ENCODE measurements around the gene FAM50A. TPM values are rescaled to one million over a fixed set of nuclear protein-coding genes. Genes with fewer than 3 reads are reported as not detected.

FAM50A gene
- total RNA-seq, 1 donor from 2014 or later: 68.8 TPM

GRCh38 chrX:154472685-154473632 is 29.0 kb downstream of the FAM50A start:
- H3K4me3 Mint-ChIP-seq: no peak overlapping the region
- peaks cover 3% of the 10 kb centered on the region for H3K36me3 Mint-ChIP-seq (ENCODE audit: low read depth)
- H3K27ac Mint-ChIP-seq (ENCODE audit: unreplicated experiment): no peak overlapping the region
- DNase-seq (ENCODE audit: low read depth, low spot score): no peak
- H3K9me3 Mint-ChIP-seq: no peaks in the 10 kb centered on the region
- H3K4me1 Mint-ChIP-seq: no peaks in the 10 kb centered on the region
- H3K27me3 Mint-ChIP-seq (ENCODE audit: low read depth): no peaks in the 10 kb centered on the region
- no peak for TF ChIP-seq CTCF (conservative IDR thresholded peaks at IDR 0.05)

GRCh38 chrX:154473683-154474082 is 29.7 kb downstream of the FAM50A start:
- Mint-ChIP-seq H3K4me3 (no peak overlapping the region), H3K4me1 (no peaks in the 10 kb centered on the region), H3K27ac (ENCODE audit: unreplicated experiment) (no peak overlapping the region), H3K36me3 (ENCODE audit: low read depth) (peaks cover 3% of the 10 kb centered on the region), H3K9me3 (no peaks in the 10 kb centered on the region), H3K27me3 (ENCODE audit: low read depth) (no peaks in the 10 kb centered on the region)
- TF ChIP-seq CTCF (conservative IDR thresholded peaks at IDR 0.05): no peak
- DNase-seq (ENCODE audit: low read depth, low spot score): no peak

GRCh38 chrX:154476821-154477220 is 32.9 kb downstream of the FAM50A start:
- Mint-ChIP-seq H3K4me3 (no peak overlapping the region), H3K27me3 (ENCODE audit: low read depth) (no peaks in the 10 kb centered on the region), H3K9me3 (no peaks in the 10 kb centered on the region), H3K4me1 (no peaks in the 10 kb centered on the region), H3K27ac (ENCODE audit: unreplicated experiment) (no peak overlapping the region), H3K36me3 (ENCODE audit: low read depth) (peaks cover 5% of the 10 kb centered on the region)
- DNase-seq (ENCODE audit: low read depth, low spot score): no peak
- no peak for TF ChIP-seq CTCF (conservative IDR thresholded peaks at IDR 0.05)

GRCh38 chrX:154477891-154478477 is 34.0 kb downstream of the FAM50A start:
- H3K4me3 Mint-ChIP-seq: peak overlapping the region; percentile 87
- H3K9me3 Mint-ChIP-seq: no peaks in the 10 kb centered on the region
- no peak for TF ChIP-seq CTCF (conservative IDR thresholded peaks at IDR 0.05)
- peaks cover 9% of the 10 kb centered on the region for H3K36me3 Mint-ChIP-seq (ENCODE audit: low read depth)
- no peaks in the 10 kb centered on the region for H3K27me3 Mint-ChIP-seq (ENCODE audit: low read depth)
- no peak overlapping the region for H3K27ac Mint-ChIP-seq (ENCODE audit: unreplicated experiment)
- DNase-seq (ENCODE audit: low read depth, low spot score): no peak
- H3K4me1 Mint-ChIP-seq: no peaks in the 10 kb centered on the region

GRCh38 chrX:154478728-154479622 is 35.0 kb downstream of the FAM50A start, which contains the start of gene LAGE3:
Gene LAGE3 (minus strand): TSS chrX:154479281. CDS start chrX:154478915, 366 bp downstream.
- Mint-ChIP-seq H3K36me3 (ENCODE audit: low read depth) (peaks cover 10% of the 10 kb centered on the region), H3K4me1 (no peaks in the 10 kb centered on the region), H3K9me3 (no peaks in the 10 kb centered on the region), H3K27ac (ENCODE audit: unreplicated experiment) (no peak within 1 kb of the TSS), H3K27me3 (ENCODE audit: low read depth) (no peaks in the 10 kb centered on the region), H3K4me3 (peak within 1 kb of the TSS; percentile 87)
- DNase-seq (ENCODE audit: low read depth, low spot score): peak; percentile 91
- no peak for TF ChIP-seq CTCF (conservative IDR thresholded peaks at IDR 0.05)
